ENCODE data around the gene SFXN1. TPM values are rescaled to one million over a fixed set of nuclear protein-coding genes. Genes with fewer than 3 reads are reported as not detected.

SFXN1 gene
- total and polyA plus RNA-seq, 10 donors, result 7.5 to 57.3 (median 38.3) TPM

GRCh38 chr5:175550055-175550805, 71.9 kb downstream of the SFXN1 start:
- TF ChIP-seq POLR2A (IDR thresholded peaks at IDR 0.05), result no peak
- TF ChIP-seq CTCF (IDR thresholded peaks at IDR 0.05 in 8 of 11, conservative IDR thresholded peaks at IDR 0.05 in 3 of 11), result no peak
- no peak for TF ChIP-seq POLR2AphosphoS5 (IDR thresholded peaks at IDR 0.05)
- Histone ChIP-seq H3K27ac (no peak overlapping the region), H3K4me1 (no peaks in the 10 kb centered on the region), H3K27me3 (replicated peaks in 1 of 7) (peaks cover 0 to 47% (median 4%) of the 10 kb centered on the region in 7 donors), H3K4me3 (no peak overlapping the region), H3K36me3 (no peaks in the 10 kb centered on the region), H3K9me3 (no peaks in the 10 kb centered on the region)
- WGBS, 5 donors, result 66 to 87% (median 80%) methylated on average over 4 of the region's 4 CpGs
- no peak for DNase-seq
- intact Hi-C loops (cut with DNase I; ENCODE audit: low total_unique reads), result no loop called here

GRCh38 chr5:175551266-175551665, 72.9 kb downstream of the SFXN1 start:
- peak overlapping the region in 1 of 8 donors; percentile 38 for H3K27ac ChIP-seq
- H3K9me3 ChIP-seq, result no peaks in the 10 kb centered on the region
- H3K4me3 ChIP-seq, result no peak overlapping the region
- DNase-seq, result no peak
- 57 to 81% (median 66%) methylated on average over 4 of the region's 4 CpGs for WGBS, 5 donors
- H3K4me1 ChIP-seq, result no peaks in the 10 kb centered on the region
- H3K36me3 ChIP-seq, result no peaks in the 10 kb centered on the region
- TF ChIP-seq POLR2AphosphoS5 (IDR thresholded peaks at IDR 0.05) (no peak), CTCF (IDR thresholded peaks at IDR 0.05 in 8 of 11, conservative IDR thresholded peaks at IDR 0.05 in 3 of 11) (no peak), POLR2A (IDR thresholded peaks at IDR 0.05) (no peak)
- intact Hi-C loops (cut with DNase I; ENCODE audit: low total_unique reads), result no loop called here
- H3K27me3 ChIP-seq (replicated peaks in 1 of 7), result peaks cover 0 to 49% (median 4%) of the 10 kb centered on the region in 7 donors

- intact Hi-C loops (cut with DNase I; ENCODE audit: low total_unique reads), result no loop called here
- Histone ChIP-seq H3K9me3 (no peaks in the 10 kb centered on the region), H3K4me3 (no peak overlapping the region), H3K27ac (no peak overlapping the region), H3K36me3 (no peaks in the 10 kb centered on the region), H3K4me1 (no peaks in the 10 kb centered on the region), H3K27me3 (replicated peaks in 1 of 7) (peaks cover 0 to 19% (median 0%) of the 10 kb centered on the region in 7 donors)
- DNase-seq, result no peak
- TF ChIP-seq POLR2A (IDR thresholded peaks at IDR 0.05), result no peak
- TF ChIP-seq POLR2AphosphoS5 (IDR thresholded peaks at IDR 0.05), result no peak
- TF ChIP-seq CTCF (IDR thresholded peaks at IDR 0.05 in 8 of 11, conservative IDR thresholded peaks at IDR 0.05 in 3 of 11), result no peak
- WGBS, 5 donors, result 69 to 91% (median 85%) methylated on average over 8 of the region's 8 CpGs
Measured at GRCh38 chr5:175554296-175554695, 75.9 kb downstream of the SFXN1 start.

GRCh38 chr5:175555168-175555785, 76.9 kb downstream of the SFXN1 start:
- WGBS, 5 donors, result 72 to 85% (median 80%) methylated on average over 12 of the region's 12 CpGs
- Histone ChIP-seq H3K4me1 (no peaks in the 10 kb centered on the region), H3K27me3 (replicated peaks in 1 of 7) (peaks cover 0 to 12% (median 0%) of the 10 kb centered on the region in 7 donors), H3K9me3 (no peaks in the 10 kb centered on the region), H3K4me3 (no peak overlapping the region), H3K36me3 (no peaks in the 10 kb centered on the region), H3K27ac (no peak overlapping the region)
- no peak for DNase-seq
- no peak for TF ChIP-seq POLR2AphosphoS5 (IDR thresholded peaks at IDR 0.05)
- TF ChIP-seq POLR2A (IDR thresholded peaks at IDR 0.05), result no peak
- no peak for TF ChIP-seq CTCF (IDR thresholded peaks at IDR 0.05 in 8 of 11, conservative IDR thresholded peaks at IDR 0.05 in 3 of 11)
- intact Hi-C loops (cut with DNase I; ENCODE audit: low total_unique reads), result no loop called here

All from spleen (tissue), 11 donors.